Fibroblast of pulmonary artery (primary cell): Measurements from ENCODE around the gene TEAD1.

Experiments
- DNase-seq: peaks from one replicate; pipeline ENCODE4 v3.0.0-alpha.2; 2010; ENCODE audit warnings: low read depth
- H3K4me3 ChIP-seq: replicated peaks from 2 replicates; pipeline ENCODE4 v1.5.1; 2011; ENCODE audit warnings: low read depth, mild to moderate bottlenecking, control low read depth, low read length, moderate library complexity
- CTCF ChIP-seq: IDR thresholded peaks from 2 replicates; pipeline ENCODE4 v1.5.1; 2011; ENCODE audit warnings: mild to moderate bottlenecking, control low read depth, low read length, inconsistent platforms; ENCODE audit errors: missing control alignments

Gene TEAD1

DNA sequence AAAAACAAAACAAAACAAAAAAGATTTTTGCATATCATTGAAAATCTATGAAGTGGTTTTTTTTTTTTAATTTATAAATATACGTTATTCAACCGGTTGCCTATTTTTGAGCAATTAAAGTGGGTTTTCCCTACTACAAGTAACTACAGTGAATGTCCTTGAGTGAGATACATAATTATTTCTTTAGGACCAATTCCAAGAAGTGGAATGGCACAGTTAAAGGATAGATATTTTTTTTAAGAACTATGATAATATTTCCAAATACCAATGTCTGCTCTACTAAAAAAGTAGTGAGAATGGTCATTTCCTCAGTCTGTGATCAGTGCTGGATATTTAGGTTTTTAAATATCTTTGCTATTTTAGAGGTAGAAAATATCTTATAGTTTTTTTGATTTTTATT, 118.8 kb downstream of the TEAD1 start:
- no peak for DNase-seq
- no peak for TF ChIP-seq CTCF
- H3K4me3 ChIP-seq = no peak overlapping the region

GRCh38 chr11:12793506-12793905, 119.3 kb downstream of the TEAD1 start:
- H3K4me3 ChIP-seq = no peak overlapping the region
- no peak for DNase-seq
- TF ChIP-seq CTCF = no peak

GRCh38 chr11:12794576-12795230, 120.5 kb downstream of the TEAD1 start:
- no peak for DNase-seq
- H3K4me3 ChIP-seq = no peak overlapping the region
- TF ChIP-seq CTCF = no peak

GRCh38 chr11:12797996-12798395, 123.8 kb downstream of the TEAD1 start:
- no peak for DNase-seq
- TF ChIP-seq CTCF = no peak
- no peak overlapping the region for H3K4me3 ChIP-seq

GRCh38 chr11:12798609-12799011, 124.4 kb downstream of the TEAD1 start:
- no peak overlapping the region for H3K4me3 ChIP-seq
- DNase-seq = no peak
- no peak for TF ChIP-seq CTCF

DNA sequence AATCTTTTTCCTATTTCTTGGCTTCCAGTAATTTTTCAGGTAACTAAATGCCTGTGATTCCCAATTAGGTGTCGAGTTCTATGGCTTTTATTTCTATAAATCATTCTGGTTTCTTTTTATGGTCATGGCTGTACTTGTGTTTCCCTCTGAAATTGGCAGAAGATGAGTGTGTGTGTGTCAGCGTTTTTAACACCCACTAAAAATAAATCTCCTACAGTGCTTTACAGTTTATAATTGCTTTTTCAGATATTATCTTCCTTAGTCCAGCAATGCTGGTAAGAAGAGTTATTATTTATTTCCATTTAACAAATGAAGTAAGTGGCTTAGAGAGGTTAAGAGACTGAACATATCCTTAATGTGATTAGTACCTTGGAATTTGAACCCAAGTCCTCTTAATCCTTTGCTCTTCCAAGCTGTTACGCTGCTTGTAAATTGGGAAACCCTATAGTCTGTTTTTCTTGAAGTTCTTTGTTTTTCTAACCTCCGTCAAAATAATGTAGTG, 125.2 kb downstream of the TEAD1 start:
- no peak for DNase-seq
- no peak for TF ChIP-seq CTCF
- H3K4me3 ChIP-seq = no peak overlapping the region

DNA sequence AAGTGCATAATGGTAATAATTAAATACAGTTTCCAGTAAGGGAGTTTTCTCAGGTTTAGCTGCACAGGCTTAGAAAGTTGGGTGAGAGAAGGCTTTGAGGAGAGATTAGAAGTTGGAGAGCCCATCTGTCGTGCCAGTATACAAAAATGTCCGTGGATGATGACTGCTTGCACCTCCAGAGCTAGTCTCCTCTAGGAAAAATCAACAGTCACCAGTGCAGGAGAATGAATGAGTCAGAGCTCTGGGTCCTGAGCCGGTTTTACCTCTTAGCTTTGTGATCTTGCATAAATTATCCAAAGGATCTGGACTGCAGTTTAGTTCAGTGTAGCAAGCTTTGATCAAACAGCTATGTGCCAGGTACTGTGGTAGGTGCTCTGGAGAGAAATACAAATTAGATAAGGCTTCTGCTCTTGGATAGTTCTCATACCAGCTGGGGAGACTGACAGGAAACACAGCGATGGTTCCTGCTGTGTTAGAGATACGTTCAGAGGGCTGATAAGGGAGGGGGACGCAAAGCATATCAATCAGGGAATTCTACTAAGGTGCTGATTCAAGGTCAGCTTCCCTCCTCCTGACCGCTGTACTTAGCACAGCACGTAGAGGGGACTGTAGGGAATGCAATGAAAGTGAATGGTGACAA, 125.9 kb downstream of the TEAD1 start:
- DNase-seq = peak; percentile 56
- no peak overlapping the region for H3K4me3 ChIP-seq
- TF ChIP-seq CTCF = no peak
